HEK293T (cell line): ENCODE results near the gene ZBTB46.

ENCODE experiments used
- CTCF ChIA-PET: fragments of 350-600 bp; formaldehyde crosslinking; extraction: SDS; loops from one replicate; lab custom pipeline; 2021; ENCODE audit warnings: antibody characterized with exemption, inconsistent platforms; lab: Yijun Ruan, JAX
- POLR2A ChIA-PET: fragments of 350-600 bp; formaldehyde crosslinking; extraction: SDS; loops from one replicate; lab custom pipeline; 2020; ENCODE audit warnings: antibody characterized with exemption, inconsistent platforms; lab: Yijun Ruan, JAX
- DNase-seq: peaks from one replicate; pipeline ENCODE4 v3.0.0; 2012; ENCODE audit warnings: mixed read lengths; ENCODE audit errors: extremely low spot score
- ARNT ChIP-seq: fragments of 450-650 bp; IDR thresholded peaks from 2 replicates; pipeline ENCODE4 v1.6.1; 2017; ENCODE audit warnings: mild to moderate bottlenecking
- BHLHE40 ChIP-seq: fragments of 450-650 bp; IDR thresholded peaks from 2 replicates; pipeline ENCODE4 v1.6.1; 2016; ENCODE audit warnings: mild to moderate bottlenecking, moderate library complexity, borderline replicate concordance
- CTBP1 ChIP-seq: fragments of 450-650 bp; IDR thresholded peaks from 2 replicates; pipeline ENCODE4 v1.6.1; 2016; ENCODE audit warnings: borderline replicate concordance
- ELF4 ChIP-seq: fragments of 450-650 bp; IDR thresholded peaks from 2 replicates; pipeline ENCODE4 v1.6.1; 2017; ENCODE audit warnings: antibody characterized with exemption
- FOXA1 ChIP-seq: fragments of 450-650 bp; IDR thresholded peaks from 2 replicates; pipeline ENCODE4 v1.6.1; 2016; ENCODE audit warnings: mild to moderate bottlenecking
- FOXK2 ChIP-seq: fragments of 450-650 bp; IDR thresholded peaks from 2 replicates; pipeline ENCODE4 v1.6.1; 2016; ENCODE audit warnings: mild to moderate bottlenecking
- FOXM1 ChIP-seq: fragments of 450-650 bp; IDR thresholded peaks from 2 replicates; pipeline ENCODE4 v1.6.1; 2017; ENCODE audit warnings: mild to moderate bottlenecking, borderline replicate concordance
- HDGF ChIP-seq: fragments of 450-650 bp; IDR thresholded peaks from 2 replicates; pipeline ENCODE4 v1.6.1; 2017; ENCODE audit warnings: antibody characterized with exemption, borderline replicate concordance
- L3MBTL2 ChIP-seq: fragments of 450-650 bp; conservative IDR thresholded peaks from 2 replicates; pipeline ENCODE4 v1.6.1; 2016; ENCODE audit warnings: mild to moderate bottlenecking
- LEF1 ChIP-seq: fragments of 450-650 bp; IDR thresholded peaks from 2 replicates; pipeline ENCODE4 v1.6.1; 2017; ENCODE audit warnings: mild to moderate bottlenecking, borderline replicate concordance
- NFRKB ChIP-seq: fragments of 450-650 bp; IDR thresholded peaks from 2 replicates; pipeline ENCODE4 v1.6.1; 2016; ENCODE audit warnings: mild to moderate bottlenecking, moderate library complexity
- SP1 ChIP-seq: fragments of 450-650 bp; IDR thresholded peaks from 2 replicates; pipeline ENCODE4 v1.6.1; 2017
- SUZ12 ChIP-seq: fragments of 450-650 bp; IDR thresholded peaks from 2 replicates; pipeline ENCODE4 v1.6.1; 2016; ENCODE audit warnings: mild to moderate bottlenecking
- TARDBP ChIP-seq: fragments of 450-650 bp; IDR thresholded peaks from 2 replicates; pipeline ENCODE4 v1.6.1; 2016
- ZNF384 ChIP-seq: fragments of 450-650 bp; IDR thresholded peaks from 2 replicates; pipeline ENCODE4 v1.6.1; 2016
- TF ChIP-seq, protein P1 (sequence below): fragments of 450-650 bp; IDR thresholded peaks from 2 replicates; pipeline ENCODE4 v1.6.1; 2016

Gene ZBTB46

DNA sequence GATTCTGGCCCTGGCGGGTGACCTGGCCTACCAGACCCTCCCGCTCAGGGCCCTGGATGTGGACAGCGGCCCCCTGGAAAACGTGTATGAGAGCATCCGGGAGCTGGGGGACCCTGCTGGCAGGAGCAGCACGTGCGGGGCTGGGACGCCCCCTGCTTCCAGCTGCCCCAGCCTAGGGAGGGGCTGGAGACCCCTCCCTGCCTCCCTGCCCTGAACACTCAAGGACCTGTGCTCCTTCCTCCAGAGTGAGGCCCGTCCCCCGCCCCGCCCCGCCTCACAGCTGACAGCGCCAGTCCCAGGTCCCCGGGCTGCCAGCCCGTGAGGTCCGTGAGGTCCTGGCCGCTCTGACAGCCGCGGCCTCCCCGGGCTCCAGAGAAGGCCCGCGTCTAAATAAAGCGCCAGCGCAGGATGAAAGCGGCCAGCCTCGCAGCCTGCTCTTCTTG, 92.4 kb downstream of the ZBTB46 start:
- POLR2A ChIA-PET = interaction anchor here (1.0 kb wide), 1 partner anchor 31 kb away, joined by 5 read pairs; the partner anchor contains the start of genes ARFRP1 and ZGPAT

DNA sequence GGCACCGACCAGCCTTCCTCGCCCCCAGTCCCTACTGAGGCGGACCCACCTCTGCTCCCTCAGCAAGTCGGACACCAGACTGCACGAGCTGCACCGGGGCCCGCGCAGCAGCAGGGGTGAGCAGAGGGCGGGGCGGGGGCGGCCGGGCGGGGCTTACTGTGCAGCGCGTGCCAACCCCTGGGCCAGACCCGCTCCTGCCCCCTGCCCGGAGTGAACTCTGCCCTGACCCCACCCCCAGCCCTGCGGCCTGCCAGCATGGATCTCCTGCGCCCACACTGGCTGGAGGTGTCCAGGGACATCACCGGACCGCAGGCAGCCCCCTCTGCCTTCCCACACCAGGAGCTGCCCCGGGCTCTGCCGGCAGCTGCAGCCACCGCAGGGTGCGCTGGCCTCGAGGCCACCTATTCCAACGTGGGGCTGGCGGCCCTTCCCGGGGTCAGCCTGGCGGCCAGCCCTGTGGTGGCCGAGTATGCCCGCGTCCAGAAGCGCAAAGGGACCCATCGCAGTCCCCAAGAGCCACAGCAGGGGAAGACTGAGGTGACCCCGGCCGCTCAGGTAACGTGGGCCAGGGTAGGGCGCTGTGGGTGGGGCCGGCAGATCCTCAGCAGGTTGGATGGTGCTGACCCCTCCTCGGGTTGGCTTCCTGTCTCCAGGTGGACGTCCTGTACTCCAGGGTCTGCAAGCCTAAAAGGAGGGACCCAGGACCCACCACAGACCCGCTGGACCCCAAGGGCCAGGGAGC, 92.9 kb downstream of the ZBTB46 start:
- POLR2A ChIA-PET = interaction anchor here (1.0 kb wide), 1 partner anchor 30 kb away, joined by 5 read pairs; the partner anchor contains the start of genes ARFRP1 and ZGPAT
- no peak for DNase-seq
- TF ChIP-seq FOXA1 (no peak), SP1 (no peak), BHLHE40 (no peak), NFRKB (no peak), ELF4 (no peak), SUZ12 (no peak), FOXK2 (no peak), HDGF (no peak), ARNT (no peak), FOXM1 (no peak), CTBP1 (no peak)
- CTCF ChIA-PET = interaction anchor here (1.4 kb wide), 1 partner anchor 30 kb away, joined by 3 read pairs; the partner anchor contains the start of genes ARFRP1 and ZGPAT

More for the DNA sequence above, 92.4 kb downstream of the ZBTB46 start:
- TF ChIP-seq HDGF = no peak
- TF ChIP-seq SP1 = no peak
- no peak for TF ChIP-seq FOXM1
- DNase-seq = peak; percentile 45
- CTCF ChIA-PET = interaction anchor here (1.4 kb wide), 1 partner anchor 31 kb away, joined by 3 read pairs; the partner anchor contains the start of genes ARFRP1 and ZGPAT

DNA sequence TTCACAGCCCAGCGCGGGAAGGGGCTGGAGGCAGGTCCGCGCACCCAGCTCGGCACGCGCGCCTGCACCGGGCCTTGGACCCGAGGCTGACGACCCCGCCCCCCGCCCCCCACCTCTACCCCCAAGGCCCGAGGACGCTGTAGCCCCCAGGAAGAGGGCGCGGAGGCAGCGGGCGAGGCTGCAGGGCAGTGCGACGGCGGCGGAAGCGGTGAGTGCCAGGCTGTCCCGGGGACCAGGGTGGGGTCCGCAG, 93.4 kb downstream of the ZBTB46 start:
- TF ChIP-seq FOXM1 (no peak), LEF1 (no peak), ELF4 (no peak), L3MBTL2 (no peak), CTBP1 (no peak), HDGF (no peak), FOXK2 (no peak), ARNT (no peak), SUZ12 (no peak), ZNF384 (no peak), NFRKB (no peak), SP1 (no peak)
- TF ChIP-seq, protein P1, sequence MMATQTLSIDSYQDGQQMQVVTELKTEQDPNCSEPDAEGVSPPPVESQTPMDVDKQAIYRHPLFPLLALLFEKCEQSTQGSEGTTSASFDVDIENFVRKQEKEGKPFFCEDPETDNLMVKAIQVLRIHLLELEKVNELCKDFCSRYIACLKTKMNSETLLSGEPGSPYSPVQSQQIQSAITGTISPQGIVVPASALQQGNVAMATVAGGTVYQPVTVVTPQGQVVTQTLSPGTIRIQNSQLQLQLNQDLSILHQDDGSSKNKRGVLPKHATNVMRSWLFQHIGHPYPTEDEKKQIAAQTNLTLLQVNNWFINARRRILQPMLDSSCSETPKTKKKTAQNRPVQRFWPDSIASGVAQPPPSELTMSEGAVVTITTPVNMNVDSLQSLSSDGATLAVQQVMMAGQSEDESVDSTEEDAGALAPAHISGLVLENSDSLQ = no peak
- no peak for DNase-seq
- CTCF ChIA-PET = no interaction called here
- POLR2A ChIA-PET = no interaction called here

DNA sequence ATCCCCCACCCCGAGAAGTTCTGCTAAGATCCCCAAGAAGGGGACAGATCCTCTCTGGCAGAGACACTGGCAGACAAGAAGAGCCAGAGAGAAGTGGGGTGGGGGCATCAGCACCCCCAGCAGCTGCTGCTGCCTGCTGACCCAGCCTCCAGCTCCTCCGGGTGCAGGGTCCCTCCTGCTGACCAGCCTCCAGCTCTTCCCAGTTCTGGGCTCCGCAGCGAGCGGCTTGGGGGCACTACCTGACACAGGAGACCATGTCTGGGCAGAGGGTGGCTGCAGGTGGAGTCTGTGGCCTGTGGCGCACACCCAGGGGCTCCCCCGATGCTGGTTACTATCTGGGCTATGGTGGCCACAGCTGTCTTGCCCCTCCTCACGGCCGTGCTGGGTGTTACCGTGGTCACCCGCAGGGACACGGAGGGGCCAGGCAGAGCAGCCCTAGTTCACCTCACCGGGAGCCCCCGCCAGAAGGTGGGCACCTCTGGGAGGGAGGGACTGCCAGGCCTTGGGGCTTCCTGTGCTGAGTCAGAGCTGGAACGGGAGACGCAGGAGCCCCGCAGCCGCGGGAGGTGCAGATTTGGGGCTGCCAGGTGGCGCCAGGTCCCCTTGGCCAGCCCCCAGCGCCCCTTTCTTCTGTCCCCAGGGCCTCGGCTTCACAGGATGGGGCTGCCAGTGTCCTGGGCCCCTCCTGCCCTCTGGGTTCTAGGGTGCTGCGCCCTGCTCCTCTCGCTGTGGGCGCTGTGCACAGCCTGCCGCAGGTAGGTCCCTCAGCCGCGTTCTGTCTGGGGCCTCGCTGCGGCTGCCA, 94.0 kb downstream of the ZBTB46 start:
- POLR2A ChIA-PET = interaction anchor here (1.0 kb wide), 1 partner anchor 29 kb away, joined by 7 read pairs; the partner anchor contains the start of genes ARFRP1 and ZGPAT
- DNase-seq = no peak
- TF ChIP-seq TARDBP = no peak
- CTCF ChIA-PET = no interaction called here

DNA sequence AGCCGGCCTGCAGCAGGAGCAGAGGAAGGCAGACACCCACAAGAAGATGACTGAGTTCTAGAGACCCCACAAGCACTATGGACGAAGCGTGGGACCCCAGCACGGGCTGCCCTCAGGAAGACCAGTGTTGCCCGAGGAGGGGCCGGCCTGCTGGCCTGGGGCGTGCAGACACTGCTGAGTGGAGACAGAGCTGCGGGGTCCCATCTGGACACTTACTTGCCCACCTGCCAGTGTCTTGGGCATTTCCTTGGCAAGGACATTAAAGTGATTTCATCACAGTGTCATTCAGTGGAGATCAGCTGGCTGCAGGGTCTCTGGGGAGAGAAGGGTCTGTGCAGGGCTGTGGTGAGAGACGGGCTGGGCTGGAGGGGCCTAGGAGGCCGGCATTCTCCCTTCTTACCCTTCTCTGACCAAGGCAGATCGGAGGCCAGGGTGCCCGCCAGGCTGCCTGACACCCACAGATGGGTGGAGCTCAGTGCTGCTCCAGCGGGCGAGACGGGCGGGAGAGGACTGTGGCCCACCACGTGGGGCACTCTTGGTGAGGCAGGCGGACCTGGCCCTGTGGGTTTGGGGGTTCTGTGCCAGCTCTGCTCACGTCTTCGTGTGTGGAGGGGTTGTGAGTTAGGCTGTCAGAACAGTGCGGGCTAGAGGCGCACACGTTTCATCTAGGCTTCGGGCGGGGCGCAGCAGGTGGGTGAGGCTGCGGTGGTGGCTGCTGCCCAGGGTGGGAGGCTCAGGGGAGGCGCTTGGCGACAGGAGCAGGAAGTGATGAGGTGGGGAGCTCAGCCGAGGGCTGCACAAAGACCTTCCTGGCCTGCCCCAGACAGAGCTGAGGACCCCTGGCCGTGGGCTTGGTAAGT, 95.0 kb downstream of the ZBTB46 start, which contains the start of gene LIME1:
Gene LIME1 (plus strand): TSS at position 806 of the 860 bp plus-strand sequence. CDS start 886 bp downstream, outside the sequence.
- POLR2A ChIA-PET = interaction anchor here (1.0 kb wide), 1 partner anchor 28 kb away, joined by 7 read pairs; the partner anchor contains the start of genes ARFRP1 and ZGPAT
- DNase-seq = no peak
- CTCF ChIA-PET = no interaction called here

DNA sequence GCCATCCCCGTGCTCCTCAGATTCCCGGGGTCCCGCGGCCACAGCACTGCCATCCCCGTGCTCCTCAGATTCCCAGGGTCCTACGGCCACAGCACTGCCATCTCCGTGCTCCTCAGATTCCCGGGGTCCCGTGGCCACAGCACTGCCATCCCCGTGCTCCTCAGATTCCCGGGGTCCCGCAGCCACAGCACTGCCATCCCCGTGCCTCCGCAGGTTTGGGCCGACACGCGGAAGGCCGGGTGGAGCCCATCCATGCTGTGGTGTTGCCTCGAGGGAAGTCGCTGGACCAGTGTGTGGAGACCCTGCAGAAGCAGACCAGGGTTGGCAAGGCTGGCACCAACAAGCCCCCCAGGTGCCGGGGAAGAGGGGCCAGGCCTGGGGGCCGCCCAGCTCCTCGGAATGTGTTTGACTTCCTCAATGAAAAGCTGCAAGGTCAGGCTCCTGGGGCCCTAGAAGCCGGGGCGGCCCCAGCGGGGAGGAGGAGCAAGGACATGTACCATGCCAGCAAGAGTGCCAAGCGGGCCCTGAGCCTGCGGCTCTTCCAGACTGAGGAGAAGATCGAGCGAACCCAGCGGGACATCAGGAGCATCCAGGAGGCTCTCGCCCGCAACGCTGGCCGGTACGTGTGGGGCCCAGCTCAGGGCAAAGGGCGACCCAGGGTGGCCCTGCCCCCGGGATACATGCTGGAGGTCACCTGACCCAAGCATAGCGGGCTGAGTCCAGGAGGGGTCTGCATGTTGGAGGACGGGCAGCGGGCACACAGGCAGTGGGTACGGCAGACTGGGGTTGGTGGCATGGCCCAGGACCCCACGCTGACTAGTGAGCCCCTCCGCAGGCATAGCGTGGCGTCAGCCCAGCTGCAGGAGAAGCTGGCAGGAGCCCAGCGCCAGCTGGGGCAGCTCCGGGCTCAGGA, 95.9 kb downstream of the ZBTB46 start:
- ChIA-PET CTCF (no interaction called here), POLR2A (no interaction called here)
- TF ChIP-seq, protein P1 = no peak
- TF ChIP-seq BHLHE40 (no peak), FOXK2 (no peak), FOXM1 (no peak), FOXA1 (no peak), HDGF (no peak), ARNT (no peak), SUZ12 (no peak), SP1 (no peak), ZNF384 (no peak), L3MBTL2 (no peak), LEF1 (no peak), ELF4 (no peak), TARDBP (no peak), CTBP1 (no peak), NFRKB (no peak)
- DNase-seq = no peak

More for the DNA sequence above, 95.0 kb downstream of the ZBTB46 start, which contains the start of gene LIME1:
- no peak for TF ChIP-seq FOXA1
- no peak for TF ChIP-seq HDGF
- no peak for TF ChIP-seq BHLHE40
